RWPE2 (cell line): ENCODE data around the gene CSKMT.

Source experiments
- ATAC-seq: fragments of 200-7000 bp; cut with Tn5 transposase; 3 replicates; pipeline ENCODE4 v1.9.1; 2021; ENCODE audit warnings: low read depth
- DNase-seq: peaks from one replicate; pipeline ENCODE4 v3.0.0-alpha.2; 2020; ENCODE audit warnings: low spot score
- H3K27ac ChIP-seq: fragments of 450-650 bp; 2 replicates; pipeline ENCODE4 v1.5.1; 2017; ENCODE audit warnings: mild to moderate bottlenecking; ENCODE audit not compliant: poor library complexity, severe bottlenecking
- H3K27me3 ChIP-seq: fragments of 250-450 bp; sonication (Bioruptor Pico); 2 replicates; pipeline ENCODE4 v1.5.1; 2021; ENCODE audit warnings: mild to moderate bottlenecking, moderate library complexity; ENCODE audit not compliant: insufficient read depth, poor library complexity, severe bottlenecking
- H3K36me3 ChIP-seq: fragments of 250-450 bp; sonication (Bioruptor Pico); 2 replicates; pipeline ENCODE4 v1.5.1; 2020; ENCODE audit warnings: low read depth, mild to moderate bottlenecking, moderate library complexity
- H3K4me1 ChIP-seq: fragments of 250-450 bp; sonication (Bioruptor Pico); 2 replicates; pipeline ENCODE4 v1.5.1; 2021; ENCODE audit warnings: mild to moderate bottlenecking, moderate library complexity; ENCODE audit not compliant: insufficient read depth, poor library complexity, severe bottlenecking
- H3K4me3 ChIP-seq: fragments of 250-450 bp; sonication (Bioruptor Pico); 2 replicates; pipeline ENCODE4 v1.5.1; 2021; ENCODE audit warnings: mild to moderate bottlenecking, moderate library complexity; ENCODE audit not compliant: severe bottlenecking
- H3K9me3 ChIP-seq: fragments of 250-450 bp; sonication (Bioruptor Pico); 2 replicates; pipeline ENCODE4 v1.5.1; 2021; ENCODE audit warnings: mild to moderate bottlenecking, moderate library complexity; ENCODE audit not compliant: severe bottlenecking
- CTCF ChIP-seq: fragments of 450-650 bp; IDR thresholded peaks from one replicate; pipeline ENCODE4 v1.5.1; 2017; ENCODE audit warnings: mild to moderate bottlenecking, moderate library complexity; ENCODE audit not compliant: poor library complexity, severe bottlenecking

Gene CSKMT

GRCh38 chr11:62656796-62657429 lies 8.2 kb upstream of the CSKMT start:
- 0 out of 2 replicates have a peak, but pooled peaks cover 4% of the 10 kb centered on the region for H3K36me3 ChIP-seq
- H3K27me3 ChIP-seq, result no peaks in the 10 kb centered on the region
- DNase-seq, result no peak
- no peak overlapping the region for H3K27ac ChIP-seq
- H3K4me1 ChIP-seq, result no peaks in the 10 kb centered on the region
- no peaks in the 10 kb centered on the region for H3K9me3 ChIP-seq
- ATAC-seq, result no peak
- no peak for TF ChIP-seq CTCF
- H3K4me3 ChIP-seq, result no peak overlapping the region

GRCh38 chr11:62664405-62665074 lies 572 bp upstream of the CSKMT start:
- DNase-seq (peak; percentile 72), ATAC-seq (peak; percentile 51)
- H3K27me3 ChIP-seq, result no peaks in the 10 kb centered on the region
- TF ChIP-seq CTCF, result no peak
- no peaks in the 10 kb centered on the region for H3K4me1 ChIP-seq
- no peaks in the 10 kb centered on the region for H3K9me3 ChIP-seq
- peaks cover 32% of the 10 kb centered on the region for H3K36me3 ChIP-seq
- peak overlapping the region; percentile 88 for H3K4me3 ChIP-seq
- H3K27ac ChIP-seq, result peak overlapping the region; percentile 84

GRCh38 chr11:62665599-62666258 lies 617 bp downstream of the CSKMT start:
- Histone ChIP-seq H3K36me3 (peaks cover 32% of the 10 kb centered on the region), H3K9me3 (no peaks in the 10 kb centered on the region), H3K4me1 (peaks cover 2% of the 10 kb centered on the region), H3K27ac (peak overlapping the region; percentile 84), H3K4me3 (peak overlapping the region; percentile 88), H3K27me3 (no peaks in the 10 kb centered on the region)
- ATAC-seq, result peak; percentile 8
- no peak for DNase-seq
- no peak for TF ChIP-seq CTCF

GRCh38 chr11:62666259-62666926 lies 1.3 kb downstream of the CSKMT start:
- peaks cover 6% of the 10 kb centered on the region for H3K4me1 ChIP-seq

More at GRCh38 chr11:62666259-62666926, 1.3 kb downstream of the CSKMT start:
- peak overlapping the region; percentile 84 for H3K27ac ChIP-seq
- peak overlapping the region; percentile 88 for H3K4me3 ChIP-seq
- peaks cover 28% of the 10 kb centered on the region for H3K36me3 ChIP-seq
- ATAC-seq (peak; percentile 3; the same call in 1 of the 3 replicates), DNase-seq (no peak)
- TF ChIP-seq CTCF, result no peak
- no peaks in the 10 kb centered on the region for H3K27me3 ChIP-seq
- H3K9me3 ChIP-seq, result no peaks in the 10 kb centered on the region
